Measurements from ENCODE around the gene UCK2.
A peak's percentile ranks its signal among the peaks of the same experiment; 100 is the strongest.

Gene UCK2

GRCh38 chr1:165941531-165941930, 114.1 kb downstream of the UCK2 start:
- peaks cover 28% of the 10 kb centered on the region for H3K27me3 Mint-ChIP-seq
- no peaks in the 10 kb centered on the region for H3K9me3 Mint-ChIP-seq
- H3K4me1 Mint-ChIP-seq, result no peaks in the 10 kb centered on the region
- no peak for ATAC-seq
- H3K27ac Mint-ChIP-seq, result no peak overlapping the region
- no peak overlapping the region for H3K4me3 Mint-ChIP-seq
- DNase-seq, result no peak

GRCh38 chr1:165942062-165942461, 114.6 kb downstream of the UCK2 start:
- Mint-ChIP-seq H3K4me1 (no peaks in the 10 kb centered on the region), H3K4me3 (no peak overlapping the region), H3K27me3 (peaks cover 29% of the 10 kb centered on the region), H3K9me3 (no peaks in the 10 kb centered on the region), H3K27ac (no peak overlapping the region)
- ATAC-seq (no peak), DNase-seq (no peak)

DNA sequence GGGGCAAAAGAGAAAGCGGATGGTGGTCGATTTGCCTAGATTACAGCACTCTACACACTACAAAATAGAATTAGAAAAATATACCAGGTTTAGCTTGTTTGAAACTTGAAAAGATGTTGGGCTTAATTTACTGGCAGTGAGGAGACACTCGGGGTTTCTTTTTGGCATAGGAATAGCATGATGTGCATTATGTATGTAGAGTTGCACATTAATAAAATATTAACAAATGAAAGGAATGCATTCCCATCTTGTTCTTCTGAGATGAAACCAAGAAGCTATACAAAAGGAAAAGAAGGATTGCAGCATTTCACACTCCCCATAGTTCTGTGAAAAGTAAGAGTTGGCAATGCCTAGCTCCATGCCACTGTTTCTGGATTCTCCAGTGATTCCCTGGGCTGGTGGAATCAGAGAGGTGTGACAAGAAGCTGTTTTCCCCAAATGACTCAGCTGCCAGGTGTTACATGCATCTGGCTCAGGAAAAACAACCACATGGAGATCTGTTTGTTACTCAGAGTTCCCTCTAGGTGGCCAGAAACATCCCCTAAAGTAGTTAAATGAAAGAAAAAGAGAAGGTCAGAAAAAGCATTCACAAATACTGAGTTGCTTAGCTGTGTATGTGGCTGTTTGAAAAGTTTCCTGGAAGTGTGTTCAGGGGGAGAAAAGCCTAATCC, 115.6 kb downstream of the UCK2 start:
- no peak for DNase-seq
- Mint-ChIP-seq H3K27ac (peak overlapping the region in 1 of 2 donors; percentile 36), H3K4me3 (no peak overlapping the region), H3K4me1 (no peaks in the 10 kb centered on the region), H3K9me3 (no peaks in the 10 kb centered on the region), H3K27me3 (peaks cover 38% of the 10 kb centered on the region)
- ATAC-seq, result no peak

DNA sequence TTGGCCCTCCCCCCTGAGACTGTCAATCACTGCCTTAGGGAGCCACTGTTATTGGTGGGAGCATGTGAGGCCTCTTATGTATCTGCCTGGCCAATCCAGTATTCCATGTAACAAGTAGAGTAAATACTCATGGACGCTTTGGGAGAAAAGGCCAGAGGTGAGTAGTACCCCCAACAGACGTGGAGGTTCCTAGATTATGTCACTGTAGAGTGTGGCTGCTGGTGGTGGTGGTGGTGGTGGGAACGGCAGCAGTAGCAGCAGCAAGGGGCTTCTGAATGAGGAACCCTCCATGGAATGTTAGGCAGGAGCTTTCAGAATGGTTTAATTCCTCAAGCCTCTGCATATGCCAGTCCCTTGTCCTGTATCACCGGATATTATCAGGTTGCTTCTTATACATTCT, 118.5 kb downstream of the UCK2 start:
- H3K4me3 Mint-ChIP-seq, result no peak overlapping the region
- H3K9me3 Mint-ChIP-seq, result no peaks in the 10 kb centered on the region
- H3K27me3 Mint-ChIP-seq, result peaks cover 52% of the 10 kb centered on the region
- DNase-seq (no peak), ATAC-seq (no peak)
- no peak overlapping the region for H3K27ac Mint-ChIP-seq
- no peaks in the 10 kb centered on the region for H3K4me1 Mint-ChIP-seq

GRCh38 chr1:165947797-165948455, 120.5 kb downstream of the UCK2 start:
- no peaks in the 10 kb centered on the region for H3K9me3 Mint-ChIP-seq
- H3K4me3 Mint-ChIP-seq, result no peak overlapping the region
- H3K4me1 Mint-ChIP-seq, result no peaks in the 10 kb centered on the region
- H3K27me3 Mint-ChIP-seq, result peaks cover 41% of the 10 kb centered on the region
- ATAC-seq (peak; percentile 18), DNase-seq (no peak)
- H3K27ac Mint-ChIP-seq, result no peak overlapping the region

DNA sequence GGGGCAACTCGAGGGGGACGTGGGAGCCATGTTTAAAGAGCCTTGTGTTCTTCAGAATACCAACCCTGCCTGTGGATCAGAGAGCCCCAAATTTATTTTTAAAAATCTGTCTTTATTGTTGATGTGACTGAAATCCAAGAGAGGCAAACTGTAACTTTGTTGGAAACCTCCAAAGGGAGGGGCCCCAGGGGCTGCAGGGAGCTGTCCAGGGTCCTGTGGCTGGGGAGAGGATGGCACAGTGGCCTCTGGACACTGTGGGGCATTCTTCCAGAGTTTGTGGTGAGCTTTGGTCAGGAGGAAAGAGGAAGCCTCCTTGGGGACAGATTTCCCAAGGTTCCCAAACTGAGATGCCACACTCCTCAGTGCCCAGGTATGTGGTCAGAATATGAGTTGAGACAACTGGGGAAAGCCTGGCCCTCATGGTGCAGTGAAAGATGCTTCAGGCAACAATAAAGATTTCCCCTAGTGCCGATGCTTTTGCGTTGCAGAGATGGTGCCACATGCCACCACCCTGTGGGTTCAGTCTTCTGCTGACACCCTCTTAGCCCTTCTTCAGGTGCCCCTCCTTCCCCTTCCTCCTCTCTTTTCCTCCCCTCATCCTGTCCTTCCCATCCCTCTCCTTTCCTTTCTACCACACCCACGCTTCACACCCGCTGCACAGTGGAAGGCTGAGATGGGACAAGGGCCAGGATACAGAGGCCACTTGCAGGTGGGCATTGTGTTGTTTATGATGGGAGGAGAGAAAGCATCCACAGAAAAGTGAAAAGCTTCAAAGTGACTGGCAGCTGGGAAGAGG, 122.1 kb downstream of the UCK2 start:
- H3K9me3 Mint-ChIP-seq, result no peaks in the 10 kb centered on the region
- H3K27me3 Mint-ChIP-seq, result peaks cover 31% of the 10 kb centered on the region
- DNase-seq, result no peak
- ATAC-seq, result no peak
- H3K4me3 Mint-ChIP-seq, result no peak overlapping the region
- H3K27ac Mint-ChIP-seq, result no peak overlapping the region
- H3K4me1 Mint-ChIP-seq, result no peaks in the 10 kb centered on the region

DNA sequence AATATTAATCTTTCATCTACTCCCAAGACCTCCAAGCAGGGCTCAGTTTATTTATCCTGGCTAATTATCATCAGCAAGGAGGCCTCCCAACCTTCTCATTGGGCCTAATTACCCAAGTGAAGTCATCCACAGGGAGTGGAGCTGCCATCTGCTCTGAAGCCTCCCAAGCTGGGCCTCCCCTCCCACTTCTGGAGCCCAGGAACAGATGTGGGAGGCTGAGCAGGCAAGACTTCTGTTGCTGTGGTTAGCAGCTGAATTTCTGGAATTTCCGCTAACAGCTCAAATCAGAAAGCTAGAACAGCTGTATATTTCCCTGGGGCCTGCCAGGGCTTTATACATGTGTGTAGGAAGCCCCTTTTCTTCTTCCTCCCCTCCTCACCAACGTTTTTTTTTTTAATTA, 127.5 kb downstream of the UCK2 start:
- Mint-ChIP-seq H3K4me3 (no peak overlapping the region), H3K4me1 (no peaks in the 10 kb centered on the region), H3K9me3 (no peaks in the 10 kb centered on the region), H3K27me3 (peaks cover 3% of the 10 kb centered on the region), H3K27ac (no peak overlapping the region)
- DNase-seq, result no peak
- no peak for ATAC-seq

- Mint-ChIP-seq H3K9me3 (no peaks in the 10 kb centered on the region), H3K4me3 (no peak overlapping the region), H3K4me1 (no peaks in the 10 kb centered on the region), H3K27me3 (no peaks in the 10 kb centered on the region), H3K27ac (no peak overlapping the region)
- ATAC-seq, result no peak
- DNase-seq, result no peak
Observed at GRCh38 chr1:165958306-165958705, 130.9 kb downstream of the UCK2 start.

GRCh38 chr1:165960136-165960535, 132.7 kb downstream of the UCK2 start:
- Mint-ChIP-seq H3K9me3 (no peaks in the 10 kb centered on the region), H3K27ac (no peak overlapping the region), H3K4me1 (no peaks in the 10 kb centered on the region), H3K4me3 (no peak overlapping the region), H3K27me3 (no peaks in the 10 kb centered on the region)
- DNase-seq (no peak), ATAC-seq (no peak)

DNA sequence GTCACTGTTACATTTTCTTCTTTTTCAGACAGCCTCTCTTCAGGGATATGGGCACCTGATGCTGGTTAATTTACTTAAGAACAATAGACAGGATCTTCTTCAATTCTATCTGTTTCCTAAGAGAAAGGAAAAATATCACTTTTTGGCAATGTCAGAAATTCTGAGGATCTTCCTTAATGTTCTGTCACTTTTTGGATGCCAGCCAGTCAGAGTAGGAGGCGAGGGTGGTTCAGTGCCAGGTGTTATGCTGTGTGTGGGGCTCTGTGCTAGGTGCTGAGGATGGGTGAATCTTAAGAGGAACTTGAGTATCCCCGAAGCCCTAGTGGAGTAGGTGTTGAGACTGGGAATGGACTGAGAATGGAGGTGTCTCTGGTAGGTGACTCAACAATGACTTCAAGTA, 133.5 kb downstream of the UCK2 start:
- no peaks in the 10 kb centered on the region for H3K27me3 Mint-ChIP-seq
- no peaks in the 10 kb centered on the region for H3K4me1 Mint-ChIP-seq
- no peak for ATAC-seq

More for the DNA sequence above, 133.5 kb downstream of the UCK2 start:
- no peak for DNase-seq
- H3K27ac Mint-ChIP-seq, result no peak overlapping the region
- H3K9me3 Mint-ChIP-seq, result no peaks in the 10 kb centered on the region
- H3K4me3 Mint-ChIP-seq, result no peak overlapping the region
